HG02981 (cell line): ENCODE results near the gene ATPAF1.

ENCODE experiments used
- ATAC-seq: cut with Tn5 transposase; IDR thresholded peaks from one replicate; pipeline ENCODE4 v1.9.1; 2021; ENCODE audit warnings: mild to moderate bottlenecking, moderate library complexity; ENCODE audit not compliant: unreplicated experiment

The ATPAF1 gene

DNA sequence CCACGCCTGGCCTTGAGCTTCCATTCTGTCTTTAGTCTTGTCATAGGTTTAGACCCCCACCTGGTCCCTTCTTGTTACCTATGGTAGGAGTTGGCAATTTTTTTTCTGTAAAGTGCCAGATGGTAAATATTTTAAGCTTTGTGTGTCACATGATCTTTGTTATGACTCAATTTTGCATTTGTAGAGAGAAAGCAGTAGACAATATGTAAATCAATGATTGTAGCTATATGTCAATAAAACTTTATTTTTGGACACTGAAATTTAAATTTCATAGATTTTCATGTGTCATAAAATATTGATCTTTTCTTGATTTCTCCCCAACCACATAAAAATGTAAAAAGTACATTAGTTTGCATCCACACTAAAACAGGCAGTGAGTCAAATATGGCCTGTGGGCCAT is 72.1 kb downstream of the ATPAF1 start:
- ATAC-seq: no peak

DNA sequence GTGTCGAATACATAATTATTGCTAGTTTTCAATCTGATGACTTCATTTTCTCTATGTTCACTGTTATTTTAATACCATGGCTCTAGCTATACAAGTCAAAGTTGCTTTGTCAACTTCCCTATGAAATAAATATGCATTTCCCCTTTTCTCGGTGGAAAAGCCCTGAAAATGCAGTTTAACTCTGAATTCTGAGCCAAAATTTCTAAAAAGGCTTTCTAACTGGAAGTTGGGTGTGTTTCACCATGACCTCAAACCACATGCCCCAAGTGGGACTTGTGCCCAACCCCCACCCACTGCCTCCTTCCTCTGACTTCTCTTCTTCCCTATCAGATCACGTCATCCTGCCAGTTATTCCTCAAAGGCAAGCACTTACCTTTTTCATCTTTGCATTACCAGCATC is 73.0 kb downstream of the ATPAF1 start:
- no peak for ATAC-seq

DNA sequence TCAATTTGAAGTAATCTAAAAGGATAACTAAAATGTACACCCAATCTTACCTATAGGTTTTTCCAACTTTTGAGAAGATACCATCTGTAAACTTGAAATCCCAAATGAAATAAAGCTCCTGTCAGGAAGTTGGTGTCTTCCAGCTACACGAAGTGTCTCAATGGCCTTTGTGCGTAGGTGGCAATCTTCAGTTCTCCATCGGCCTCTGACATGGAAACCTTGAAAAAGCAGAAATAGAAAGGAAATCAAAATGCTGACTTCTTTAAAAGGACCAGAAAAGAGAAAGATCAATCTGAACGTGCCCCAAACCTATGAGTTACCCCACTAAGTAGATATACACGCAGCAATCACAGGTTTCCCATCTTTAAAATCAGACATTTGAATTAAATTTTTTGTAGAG is 74.1 kb downstream of the ATPAF1 start:
- no peak for ATAC-seq

DNA sequence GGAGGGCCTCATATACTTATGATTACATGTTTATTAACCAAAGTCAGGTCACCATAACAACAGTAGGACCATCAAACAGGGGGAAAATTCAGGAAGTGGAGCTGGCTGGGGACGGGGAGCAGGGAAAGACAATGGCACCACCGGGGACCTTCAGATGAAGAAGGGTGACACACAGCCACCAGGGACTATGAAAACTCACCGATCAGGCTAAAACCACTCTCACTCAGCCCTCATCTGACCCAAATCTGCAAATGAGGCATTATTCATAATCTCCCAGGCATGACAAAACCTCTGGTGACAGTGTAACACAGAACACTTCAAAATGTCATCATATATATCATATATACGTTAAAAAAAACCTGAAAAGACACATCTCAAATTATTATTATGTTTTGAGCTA is 75.3 kb downstream of the ATPAF1 start:
- no peak for ATAC-seq

DNA sequence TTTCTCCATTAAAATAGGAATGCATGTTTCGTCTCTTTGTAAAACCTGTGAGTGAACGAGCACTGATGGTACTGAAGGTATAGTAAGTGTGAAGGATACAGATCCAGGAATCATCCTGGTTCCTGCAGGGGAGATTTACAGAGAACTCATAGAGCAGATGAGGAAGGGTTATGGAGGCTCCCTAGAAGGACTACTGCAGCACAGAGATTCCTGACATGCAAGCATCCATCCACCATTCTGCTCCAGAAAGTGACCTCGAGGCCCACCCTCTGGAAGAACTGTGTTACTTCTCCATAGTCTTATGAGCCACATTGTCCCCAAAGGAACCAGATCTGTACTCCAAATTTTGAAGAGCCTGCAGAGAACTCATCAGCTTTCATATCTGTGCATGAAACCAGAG is 78.6 kb downstream of the ATPAF1 start:
- no peak for ATAC-seq

- ATAC-seq: no peak
Measured at GRCh38 chr1:46587069-46587468, 81.1 kb downstream of the ATPAF1 start.

DNA sequence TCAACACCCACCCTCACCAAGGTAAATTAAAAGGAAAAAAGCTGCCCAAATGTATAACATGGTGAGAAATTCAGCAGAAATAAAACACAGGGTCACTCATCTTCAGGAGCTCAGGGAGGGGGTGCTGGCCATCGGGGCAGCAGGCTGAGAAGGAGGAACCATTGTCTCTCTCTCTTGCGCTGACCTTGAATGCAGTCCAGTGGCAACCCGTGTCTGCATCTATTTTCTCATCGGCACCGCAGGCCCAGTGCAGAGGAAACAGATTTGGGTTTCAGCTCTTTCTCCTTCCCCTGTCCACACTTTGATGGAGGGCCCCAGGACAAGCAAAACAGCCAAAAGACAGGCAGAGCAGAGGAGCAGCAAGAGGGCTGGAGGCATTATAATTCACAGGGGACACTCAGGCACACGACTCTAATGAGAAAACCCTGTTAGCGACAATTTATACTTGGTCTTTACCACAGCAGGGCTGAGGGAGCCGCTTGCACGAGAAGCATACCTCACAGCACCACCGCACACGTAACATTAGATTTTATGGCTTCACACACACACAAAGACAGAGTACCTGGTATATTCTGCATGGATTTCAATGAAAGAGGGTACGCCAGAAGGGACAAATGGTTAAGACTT is 82.7 kb downstream of the ATPAF1 start:
- no peak for ATAC-seq

DNA sequence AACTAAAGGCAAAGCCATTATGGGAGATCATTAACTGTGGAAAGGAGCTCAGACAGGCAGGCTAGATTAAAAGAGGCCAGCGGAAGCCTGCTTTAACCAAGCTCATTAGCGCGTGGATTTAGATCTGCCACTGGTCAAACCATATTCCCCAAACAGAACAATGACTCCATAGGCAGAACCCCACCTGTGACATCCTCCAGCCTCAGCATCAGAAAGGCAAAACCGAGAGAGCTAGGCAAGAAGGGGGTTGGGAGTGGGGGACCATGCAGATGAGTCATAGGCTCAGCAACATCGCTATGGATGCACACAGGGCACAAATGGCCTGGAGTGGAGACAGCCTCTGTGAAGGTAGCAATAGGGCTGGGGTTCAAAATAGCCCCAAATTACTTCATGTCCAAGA is 84.7 kb downstream of the ATPAF1 start:
- no peak for ATAC-seq

DNA sequence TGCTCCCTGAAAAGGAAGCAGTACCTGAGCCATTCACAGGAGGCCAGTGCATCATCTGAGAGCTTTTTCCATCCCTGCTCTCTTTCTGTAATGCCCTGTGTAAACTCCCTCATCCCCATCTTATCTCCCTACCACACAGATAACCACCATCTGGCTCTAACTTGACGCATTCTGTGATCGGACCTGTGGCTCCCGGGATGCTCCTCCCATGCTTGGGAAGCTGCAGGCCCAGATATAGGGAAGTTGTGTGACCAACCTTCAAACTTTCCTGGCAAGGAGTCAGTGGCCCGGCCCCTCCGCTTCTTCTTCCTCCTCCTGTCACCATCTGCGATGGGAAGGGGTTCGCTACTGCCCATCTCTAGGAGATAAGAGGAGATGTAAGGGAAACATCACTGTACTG is 85.2 kb downstream of the ATPAF1 start:
- no peak for ATAC-seq
